Cardiac septum (tissue), 1 donor: ENCODE results near the gene SCD5. TPM values are rescaled to one million over a fixed set of nuclear protein-coding genes. Genes with fewer than 3 reads are reported as not detected.

ENCODE experiments used
- microRNA-seq: library from miRNA; unstranded; fragments of <30 nt; microRNA quantifications from one replicate; pipeline ENCODE4 v1.2.0, GENCODE V29; 2020
- total RNA-seq: library from RNA; stranded (reverse); fragmentation: NEBNext Ultra II Directional; extraction: Animal tissue kit (Norgen Biotek cat#: 25700); gene quantifications from one replicate; pipeline ENCODE4 v1.2.1, GENCODE V29; 2021
- donor health status: DM: no; HTN: no; CAD: no.

The SCD5 gene
- total RNA-seq, 1 donor from 2014 or later, result 2.1 TPM

Small RNAs within 50 kb of the gene (microRNA-seq; reads per million reads assigned to microRNA genes)
- gene MIR575, result not detected

Other genes starting within 250 kb of the SCD5 start
- 7.4 TPM for gene TMEM150C, start 236.8 kb downstream of the SCD5 start, total RNA-seq
- gene SEC31A, start 92.4 kb upstream of the SCD5 start, total RNA-seq, result 140 TPM
- gene THAP9, start 101.9 kb upstream of the SCD5 start, total RNA-seq, result 6.0 TPM
- gene LIN54, start 212.0 kb upstream of the SCD5 start, total RNA-seq, result 7.4 TPM
- 47.1 TPM for gene COPS4, start 236.4 kb upstream of the SCD5 start, total RNA-seq